SU-DHL-6 (cell line): ENCODE results near the gene EFCAB6.

Experiments
- H2AFZ ChIP-seq: fragments of 200-600 bp; sonication (generic); 2 replicates; pipeline ENCODE4 v1.6.1; 2014; ENCODE audit warnings: low read depth, mild to moderate bottlenecking, moderate library complexity, mixed read lengths, antibody characterized with exemption, low read length; ENCODE audit not compliant: severe bottlenecking
- H3F3A ChIP-seq: fragments of 200-600 bp; shearing (Covaris generic); 2 replicates; pipeline ENCODE4 v1.6.0; 2016; ENCODE audit warnings: antibody characterized with exemption, mild to moderate bottlenecking; ENCODE audit not compliant: insufficient read depth
- H3K27ac ChIP-seq: fragments of 200-600 bp; sonication (generic); 2 replicates; pipeline ENCODE4 v1.5.1; 2016; ENCODE audit warnings: low read depth, mild to moderate bottlenecking, low read length, moderate library complexity, mixed read lengths
- H3K27me3 ChIP-seq: fragments of 200-600 bp; sonication (generic), shearing (Covaris generic); 2 replicates; pipeline ENCODE4 v1.6.0; 2014; ENCODE audit warnings: mild to moderate bottlenecking, low read length
- H3K36me3 ChIP-seq: fragments of 200-600 bp; sonication (generic); 2 replicates; pipeline ENCODE4 v1.6.1; 2014; ENCODE audit warnings: mild to moderate bottlenecking, low read length, mixed read lengths
- H3K4me2 ChIP-seq: fragments of 300-600, 200-600 bp; shearing (Covaris generic), sonication (generic); 2 replicates; pipeline ENCODE4 v1.6.0; 2014; ENCODE audit warnings: low read length, low read depth, mild to moderate bottlenecking; ENCODE audit not compliant: poor library complexity, severe bottlenecking
- H3K4me3 ChIP-seq: fragments of 200-600 bp; sonication (generic); 2 replicates; pipeline ENCODE4 v1.5.1; 2014; ENCODE audit warnings: antibody characterized with exemption, low read length, mild to moderate bottlenecking, mixed read lengths; ENCODE audit not compliant: insufficient read depth, poor library complexity, severe bottlenecking
- H3K79me2 ChIP-seq: fragments of 200-600 bp; sonication (generic); 2 replicates; pipeline ENCODE4 v1.6.1; 2014; ENCODE audit warnings: mild to moderate bottlenecking, low read length, moderate library complexity; ENCODE audit not compliant: insufficient read depth
- H3K9ac ChIP-seq: fragments of 200-600 bp; sonication (generic); 2 replicates; pipeline ENCODE4 v1.7.0; 2014; ENCODE audit warnings: mild to moderate bottlenecking, low read length
- H3K9me2 ChIP-seq: fragments of 200-600 bp; sonication (generic); replicated peaks from 2 replicates; pipeline ENCODE4 v1.6.1; 2014; ENCODE audit warnings: low read length; ENCODE audit not compliant: insufficient read depth
- H3K9me3 ChIP-seq: fragments of 200-600 bp; sonication (generic); 2 replicates; pipeline ENCODE4 v1.6.1; 2014; ENCODE audit warnings: low read length, mixed read lengths; ENCODE audit not compliant: insufficient read depth
- H4K20me1 ChIP-seq: fragments of 200-600 bp; sonication (generic); 2 replicates; pipeline ENCODE4 v1.6.1; 2014; ENCODE audit warnings: low read depth, mild to moderate bottlenecking, antibody characterized with exemption, low read length, moderate library complexity, mixed read lengths
- EZH2phosphoT487 ChIP-seq: fragments of 200-600 bp; sonication (generic), shearing (Covaris generic); conservative IDR thresholded peaks from 2 replicates; pipeline ENCODE4 v1.6.1; 2018; ENCODE audit warnings: mild to moderate bottlenecking, antibody characterized with exemption, low read length, moderate library complexity, mixed read lengths
- TF ChIP-seq, protein P1 (sequence below): fragments of 200-600 bp; sonication (generic); IDR thresholded peaks from one replicate; pipeline ENCODE4 v1.5.1; 2017; ENCODE audit warnings: antibody characterized with exemption, mild to moderate bottlenecking, low read length, moderate library complexity; ENCODE audit not compliant: insufficient read depth, poor library complexity, severe bottlenecking

The EFCAB6 gene

DNA sequence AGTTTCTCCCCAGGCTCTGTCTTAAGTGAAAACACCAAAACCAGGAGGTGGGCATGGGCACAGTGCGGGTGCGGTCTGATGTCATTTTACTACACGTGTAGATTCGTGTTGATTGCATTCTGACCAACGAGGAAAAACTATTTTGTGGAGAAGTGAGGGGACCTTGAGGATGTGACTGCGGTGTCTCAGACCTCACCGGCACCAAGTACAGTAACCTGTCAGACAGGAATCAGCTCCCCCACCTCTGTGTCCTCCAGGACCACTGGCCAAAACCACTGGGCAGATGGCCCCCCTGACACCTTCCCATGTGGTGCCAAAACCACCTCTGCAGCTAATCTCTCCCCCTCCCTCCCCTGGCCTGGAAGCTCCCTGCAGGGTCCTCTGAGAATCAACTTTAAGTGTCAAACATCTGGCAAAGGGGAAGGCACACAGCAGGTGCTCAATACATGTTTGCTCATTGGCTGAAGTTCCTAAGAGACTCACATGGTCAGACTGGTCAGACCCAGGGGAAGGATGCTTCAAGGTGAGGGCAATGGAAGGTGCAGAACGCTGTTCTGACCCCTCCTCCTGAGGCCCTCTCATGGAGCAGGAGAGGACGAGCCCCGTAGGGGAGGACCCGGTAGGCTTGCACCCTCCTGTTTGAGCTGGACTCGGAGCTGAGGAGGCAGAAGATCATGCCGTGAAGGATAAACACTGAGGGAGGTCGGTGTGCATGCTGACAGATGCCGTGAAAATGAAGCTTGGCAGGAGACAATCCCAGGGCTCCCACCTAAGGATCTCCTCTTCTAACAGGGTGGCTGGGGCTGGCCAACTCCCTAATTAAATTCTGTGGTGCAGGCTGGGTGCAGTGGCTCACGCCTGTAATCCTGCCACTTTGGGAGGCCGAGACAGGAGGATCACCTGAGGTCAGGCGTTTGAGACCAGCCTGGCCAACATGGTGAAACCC is 270.4 kb downstream of the EFCAB6 start:
- no peaks in the 10 kb centered on the region for H3F3A ChIP-seq
- H3K9me2 ChIP-seq = no peaks in the 10 kb centered on the region
- H3K79me2 ChIP-seq = no peaks in the 10 kb centered on the region
- no peaks in the 10 kb centered on the region for H4K20me1 ChIP-seq
- H3K4me3 ChIP-seq = no peak overlapping the region
- no peak overlapping the region for H3K9ac ChIP-seq
- H3K27ac ChIP-seq = no peak overlapping the region
- H3K9me3 ChIP-seq = no peaks in the 10 kb centered on the region
- no peak overlapping the region for H2AFZ ChIP-seq
- H3K4me2 ChIP-seq = no peak overlapping the region
- H3K27me3 ChIP-seq = no peaks in the 10 kb centered on the region
- no peak for TF ChIP-seq EZH2phosphoT487
- TF ChIP-seq, protein P1, sequence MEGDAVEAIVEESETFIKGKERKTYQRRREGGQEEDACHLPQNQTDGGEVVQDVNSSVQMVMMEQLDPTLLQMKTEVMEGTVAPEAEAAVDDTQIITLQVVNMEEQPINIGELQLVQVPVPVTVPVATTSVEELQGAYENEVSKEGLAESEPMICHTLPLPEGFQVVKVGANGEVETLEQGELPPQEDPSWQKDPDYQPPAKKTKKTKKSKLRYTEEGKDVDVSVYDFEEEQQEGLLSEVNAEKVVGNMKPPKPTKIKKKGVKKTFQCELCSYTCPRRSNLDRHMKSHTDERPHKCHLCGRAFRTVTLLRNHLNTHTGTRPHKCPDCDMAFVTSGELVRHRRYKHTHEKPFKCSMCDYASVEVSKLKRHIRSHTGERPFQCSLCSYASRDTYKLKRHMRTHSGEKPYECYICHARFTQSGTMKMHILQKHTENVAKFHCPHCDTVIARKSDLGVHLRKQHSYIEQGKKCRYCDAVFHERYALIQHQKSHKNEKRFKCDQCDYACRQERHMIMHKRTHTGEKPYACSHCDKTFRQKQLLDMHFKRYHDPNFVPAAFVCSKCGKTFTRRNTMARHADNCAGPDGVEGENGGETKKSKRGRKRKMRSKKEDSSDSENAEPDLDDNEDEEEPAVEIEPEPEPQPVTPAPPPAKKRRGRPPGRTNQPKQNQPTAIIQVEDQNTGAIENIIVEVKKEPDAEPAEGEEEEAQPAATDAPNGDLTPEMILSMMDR = no peak
- H3K36me3 ChIP-seq = no peaks in the 10 kb centered on the region

- Histone ChIP-seq H2AFZ (no peak overlapping the region), H3K36me3 (no peaks in the 10 kb centered on the region), H4K20me1 (no peaks in the 10 kb centered on the region), H3K27ac (no peak overlapping the region), H3K9me2 (no peaks in the 10 kb centered on the region), H3F3A (no peaks in the 10 kb centered on the region), H3K27me3 (no peaks in the 10 kb centered on the region), H3K9ac (no peak overlapping the region), H3K4me2 (no peak overlapping the region), H3K4me3 (no peak overlapping the region), H3K9me3 (no peaks in the 10 kb centered on the region), H3K79me2 (no peaks in the 10 kb centered on the region)
- TF ChIP-seq, protein P1 = no peak
- TF ChIP-seq EZH2phosphoT487 = no peak
Observed at GRCh38 chr22:43541022-43541421, 271.1 kb downstream of the EFCAB6 start.

DNA sequence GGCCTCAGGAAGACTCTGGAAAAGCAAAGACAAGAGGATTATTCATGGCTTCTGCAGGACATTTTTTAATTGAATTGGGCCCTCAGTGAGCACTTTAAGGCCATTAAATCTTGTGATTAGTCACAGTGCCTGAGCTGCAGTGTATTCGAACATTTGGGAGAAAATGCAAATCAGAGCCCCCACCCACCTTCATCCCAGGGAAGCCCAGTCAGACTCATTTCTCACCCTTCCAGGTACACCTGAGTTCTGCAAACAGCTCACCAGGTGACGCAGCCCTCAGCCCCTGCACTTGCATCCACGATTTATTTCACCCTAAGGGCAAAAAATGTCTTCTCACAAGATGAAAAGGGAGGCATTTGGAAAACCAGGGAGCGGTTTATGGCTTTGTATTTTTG is 271.6 kb downstream of the EFCAB6 start:
- Histone ChIP-seq H4K20me1 (no peaks in the 10 kb centered on the region), H3K79me2 (no peaks in the 10 kb centered on the region), H3K4me3 (no peak overlapping the region), H2AFZ (no peak overlapping the region), H3K9me2 (no peaks in the 10 kb centered on the region), H3K27ac (no peak overlapping the region), H3K9ac (no peak overlapping the region), H3F3A (no peaks in the 10 kb centered on the region), H3K36me3 (no peaks in the 10 kb centered on the region), H3K9me3 (no peaks in the 10 kb centered on the region), H3K4me2 (no peak overlapping the region), H3K27me3 (no peaks in the 10 kb centered on the region)
- TF ChIP-seq, protein P1 = no peak
- TF ChIP-seq EZH2phosphoT487 = no peak
